Suppressor macrophage treated with lipopolysaccharide for 4 hours (primary cell): ENCODE data around the gene PEX11G.

ENCODE experiments used
- DNase-seq: peaks from one replicate; pipeline ENCODE4 v3.0.0-alpha.2; 2020

PEX11G gene

GRCh38 chr19:7521551-7522071 is 32.8 kb upstream of the PEX11G start:
- no peak for DNase-seq

DNA sequence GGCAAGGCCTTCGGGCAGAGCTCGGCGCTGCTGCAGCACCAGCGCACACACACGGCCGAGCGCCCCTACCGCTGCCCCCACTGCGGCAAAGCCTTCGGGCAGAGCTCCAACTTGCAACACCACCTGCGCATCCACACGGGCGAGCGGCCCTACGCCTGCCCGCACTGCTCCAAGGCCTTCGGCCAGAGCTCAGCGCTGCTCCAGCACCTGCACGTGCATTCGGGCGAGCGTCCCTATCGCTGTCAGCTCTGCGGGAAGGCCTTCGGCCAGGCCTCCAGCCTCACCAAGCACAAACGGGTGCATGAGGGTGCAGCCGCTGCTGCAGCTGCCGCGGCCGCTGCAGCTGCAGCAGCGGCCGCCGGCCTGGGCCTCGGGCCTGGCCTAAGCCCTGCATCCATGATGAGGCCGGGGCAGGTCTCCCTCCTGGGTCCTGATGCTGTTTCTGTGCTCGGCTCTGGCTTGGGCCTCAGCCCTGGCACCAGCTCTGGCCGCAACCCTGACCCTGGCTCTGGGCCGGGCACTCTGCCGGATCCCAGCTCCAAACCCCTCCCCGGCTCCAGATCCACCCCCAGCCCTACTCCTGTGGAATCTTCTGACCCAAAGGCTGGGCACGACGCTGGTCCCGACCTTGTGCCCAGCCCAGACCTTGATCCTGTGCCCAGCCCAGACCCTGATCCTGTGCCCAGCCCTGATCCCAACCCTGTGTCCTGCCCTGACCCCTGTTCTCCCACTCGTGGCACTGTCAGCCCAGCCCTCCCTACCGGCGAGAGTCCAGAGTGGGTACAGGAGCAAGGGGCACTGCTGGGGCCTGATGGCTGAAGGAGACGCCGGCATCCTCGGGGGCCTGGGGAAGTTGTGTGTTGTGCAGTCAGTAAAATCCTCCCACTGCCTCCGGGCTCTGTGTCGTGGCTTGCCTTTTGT is 31.6 kb upstream of the PEX11G start:
- DNase-seq = no peak

- DNase-seq = no peak
These were observed 30.7 kb upstream of the PEX11G start for GRCh38 chr19:7519361-7520130.

- DNase-seq = no peak
These were observed 28.0 kb upstream of the PEX11G start for GRCh38 chr19:7516878-7517277.

DNA sequence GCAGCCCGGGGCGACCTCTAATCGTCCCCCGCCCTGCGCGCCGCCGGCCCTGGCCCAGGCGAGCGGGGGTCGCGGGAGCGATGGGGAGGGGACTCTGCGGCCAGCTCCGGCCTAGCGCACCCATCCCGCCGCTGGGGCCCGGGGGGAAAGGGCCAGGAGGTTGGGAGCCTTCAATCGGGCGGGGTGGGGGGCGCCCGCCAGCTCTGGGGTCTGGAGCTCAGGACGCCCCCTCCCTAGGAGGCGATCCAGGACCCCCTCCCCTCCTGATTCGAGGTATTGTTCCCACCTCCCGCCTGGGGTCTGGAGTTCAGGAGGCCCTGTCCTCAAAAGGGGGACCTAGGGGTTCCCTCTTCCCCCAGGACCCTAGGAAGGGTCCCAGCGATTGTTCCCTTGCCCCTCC is 27.5 kb upstream of the PEX11G start:
- no peak for DNase-seq

- DNase-seq = peak; percentile 61
These were observed 26.9 kb upstream of the PEX11G start, which contains the start of gene ZNF358 for GRCh38 chr19:7515645-7516151. Gene ZNF358, plus strand, starts transcription at chr19:7516103. Its CDS starts 3,140 bp downstream, at chr19:7519243.

DNA sequence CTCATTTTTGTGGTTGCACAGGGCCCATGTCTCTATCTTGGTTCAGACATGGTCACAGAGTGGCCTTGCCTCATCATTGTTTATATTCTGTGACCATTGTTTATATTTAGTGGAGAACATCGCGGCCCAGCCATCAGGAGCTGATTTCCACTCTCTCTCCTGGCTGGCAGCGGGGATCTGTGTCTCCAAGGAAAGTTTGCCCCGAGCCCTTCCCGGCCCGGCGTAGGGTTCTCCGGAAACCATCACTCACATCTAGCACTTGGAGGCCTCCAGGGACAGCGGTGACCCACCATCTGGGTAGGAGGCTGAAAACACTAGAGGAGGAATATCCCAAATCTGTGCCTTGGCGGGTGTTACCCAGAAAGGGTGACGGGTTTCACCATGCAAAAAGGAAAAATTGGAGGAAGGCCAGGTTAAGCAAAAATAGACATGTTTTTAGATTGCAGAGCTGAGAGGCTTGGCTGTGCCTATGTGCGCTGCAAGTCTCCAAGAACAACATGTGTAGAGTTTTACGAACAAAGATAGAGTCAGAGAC is 26.3 kb upstream of the PEX11G start:
- no peak for DNase-seq

DNA sequence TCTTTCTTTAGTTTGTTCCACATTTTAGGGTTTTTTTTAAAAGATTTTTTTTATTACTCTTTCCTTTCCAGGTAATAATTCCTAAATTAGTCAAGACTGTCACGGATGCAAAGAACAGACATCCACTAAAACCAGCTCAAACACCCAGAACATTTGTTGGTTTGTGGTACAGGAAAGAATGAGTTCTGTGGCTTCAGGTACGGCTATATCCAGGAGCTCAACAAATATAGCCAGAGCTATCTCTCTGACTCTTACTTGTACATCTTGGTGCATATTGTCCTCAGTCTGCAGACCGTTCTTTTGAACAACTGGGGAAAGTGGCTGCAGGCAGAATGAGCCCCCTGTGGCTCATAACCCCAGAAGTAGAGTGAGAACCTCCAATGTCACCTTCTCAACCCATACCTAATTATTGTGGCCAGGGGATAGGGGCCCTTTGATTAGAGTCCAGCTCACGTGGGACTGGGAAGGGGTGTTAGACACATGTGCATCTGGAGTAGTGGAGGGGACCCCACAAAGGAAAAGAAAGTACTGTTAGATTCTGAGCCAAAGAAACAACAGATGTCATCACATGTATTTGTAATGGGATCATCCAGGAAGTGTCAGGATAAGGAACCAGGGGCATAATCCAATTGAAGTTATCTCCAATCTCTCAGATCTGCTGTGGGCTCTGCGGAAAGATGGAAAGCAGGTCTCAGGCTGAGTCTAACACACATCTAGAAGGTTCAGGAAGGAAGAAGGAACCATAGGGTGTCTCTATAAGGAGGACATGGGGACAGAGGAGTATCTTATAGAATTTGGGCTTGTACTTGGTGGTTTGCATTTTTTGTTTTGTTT is 25.2 kb upstream of the PEX11G start:
- no peak for DNase-seq

DNA sequence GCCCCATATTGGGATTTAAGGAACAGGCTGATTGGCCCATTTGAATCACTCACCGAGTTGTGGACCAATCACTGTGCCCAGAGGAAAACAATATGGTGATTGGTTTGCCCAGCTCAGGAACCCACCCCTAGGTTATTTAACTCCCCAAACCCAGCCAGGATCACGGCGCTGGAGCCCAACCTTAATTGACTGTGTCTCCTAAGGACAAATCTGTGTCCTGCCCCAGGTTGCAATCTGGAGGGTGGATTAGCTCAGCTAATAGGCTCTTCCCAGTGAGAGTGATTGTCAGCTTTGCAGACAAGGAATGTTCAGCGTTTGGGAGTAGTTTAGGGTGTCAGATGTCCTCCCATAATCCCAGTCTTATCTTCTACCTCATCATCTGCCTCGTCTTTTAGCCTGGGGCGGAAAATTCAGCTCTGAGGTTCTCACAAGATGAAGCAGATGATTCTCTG is 23.6 kb upstream of the PEX11G start:
- DNase-seq = no peak

DNA sequence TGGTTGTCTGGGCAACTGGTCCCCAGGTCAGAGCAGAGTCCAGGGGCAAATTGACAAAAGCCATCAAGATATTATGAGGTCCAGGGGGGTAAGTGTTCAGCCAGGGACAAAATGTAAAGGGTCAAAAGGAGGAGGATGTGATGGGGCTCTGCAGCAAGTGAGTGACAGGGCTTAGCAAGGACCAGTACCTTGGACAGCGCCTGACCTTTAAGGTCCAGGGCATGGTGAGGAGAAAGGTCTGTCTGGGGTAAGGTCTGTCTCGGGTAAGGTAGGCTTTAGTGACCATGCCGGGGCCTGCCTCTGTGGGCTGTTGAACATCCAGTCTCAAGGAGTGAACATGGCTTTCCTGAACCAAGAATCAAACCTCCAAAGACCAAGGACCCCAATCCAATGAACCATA is 20.8 kb upstream of the PEX11G start:
- no peak for DNase-seq

GRCh38 chr19:7507884-7508283 is 19.0 kb upstream of the PEX11G start:
- DNase-seq = peak; percentile 83

- peak; percentile 85 for DNase-seq
These were observed 17.8 kb upstream of the PEX11G start for GRCh38 chr19:7506385-7507328.

GRCh38 chr19:7505682-7506384 is 17.0 kb upstream of the PEX11G start:
- DNase-seq = no peak

DNA sequence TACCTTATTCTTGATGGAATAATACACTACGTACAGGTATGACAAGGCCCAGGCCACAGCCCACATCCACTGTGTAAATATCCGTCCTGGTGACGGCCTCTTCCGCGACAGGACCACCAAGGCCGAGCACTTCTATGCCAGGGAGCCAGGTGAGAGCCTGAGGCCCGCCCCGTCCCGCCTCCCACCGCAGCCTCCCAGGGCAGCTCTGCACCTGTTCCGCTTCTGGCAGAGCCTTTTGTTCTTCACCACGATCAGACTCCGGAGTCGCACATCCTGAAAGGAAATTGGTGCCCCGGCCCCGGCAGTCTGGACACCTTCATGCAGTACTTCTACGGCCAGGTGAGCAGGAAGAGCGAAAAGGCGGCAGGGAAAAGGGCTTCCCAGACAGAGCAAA is 16.4 kb upstream of the PEX11G start:
- DNase-seq = no peak

DNA sequence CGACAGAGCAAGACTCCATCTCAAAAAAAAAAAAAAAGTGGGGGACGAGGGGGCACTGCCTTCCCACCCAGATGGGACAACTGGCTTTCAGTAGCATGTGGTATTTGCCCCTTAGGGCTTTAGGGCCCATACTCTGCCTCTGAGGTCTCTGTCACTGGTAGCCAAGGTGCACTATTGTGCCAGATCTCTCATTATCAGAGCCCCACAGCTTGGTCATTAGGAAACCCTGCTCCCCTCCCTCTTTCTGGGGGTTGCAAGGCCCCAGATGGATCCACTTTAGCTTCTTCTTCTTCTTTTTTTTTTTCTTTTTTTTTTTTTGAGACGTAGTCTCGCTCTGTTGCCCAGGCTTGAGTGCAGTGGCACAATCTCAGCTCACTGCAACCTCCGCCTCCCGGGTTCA is 15.8 kb upstream of the PEX11G start:
- no peak for DNase-seq

GRCh38 chr19:7502552-7502951 is 13.7 kb upstream of the PEX11G start:
- no peak for DNase-seq

DNA sequence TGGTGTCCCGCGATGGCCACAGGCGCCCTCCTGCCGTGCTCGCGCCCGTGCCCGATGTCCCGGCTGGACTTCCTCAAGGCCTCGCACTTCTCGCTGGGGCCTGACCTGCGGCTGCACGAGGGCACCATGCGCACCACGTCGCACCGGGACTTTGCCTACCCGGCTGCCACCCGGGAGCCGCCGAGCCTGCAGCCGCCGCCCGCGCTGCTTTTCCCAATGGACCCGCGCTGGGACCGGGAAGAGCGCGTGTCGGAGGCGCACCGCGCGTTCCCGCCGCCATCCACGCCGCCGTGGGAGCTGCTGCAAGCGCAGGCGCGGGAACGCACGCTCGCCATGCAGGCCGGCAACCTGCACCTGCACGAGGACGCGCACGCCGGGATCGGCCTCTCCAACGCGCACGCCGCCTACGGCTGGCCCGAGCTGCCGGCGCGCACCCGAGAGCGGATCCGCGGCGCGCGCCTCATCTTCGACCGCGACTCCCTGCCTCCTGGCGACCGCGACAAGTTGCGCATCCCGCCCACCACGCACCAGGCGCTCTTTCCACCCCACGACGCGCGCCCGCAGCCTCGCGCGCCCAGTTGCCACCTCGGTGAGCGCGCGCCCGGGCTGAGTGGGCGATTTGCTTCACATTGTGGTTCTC is 12.1 kb upstream of the PEX11G start:
- DNase-seq = no peak

DNA sequence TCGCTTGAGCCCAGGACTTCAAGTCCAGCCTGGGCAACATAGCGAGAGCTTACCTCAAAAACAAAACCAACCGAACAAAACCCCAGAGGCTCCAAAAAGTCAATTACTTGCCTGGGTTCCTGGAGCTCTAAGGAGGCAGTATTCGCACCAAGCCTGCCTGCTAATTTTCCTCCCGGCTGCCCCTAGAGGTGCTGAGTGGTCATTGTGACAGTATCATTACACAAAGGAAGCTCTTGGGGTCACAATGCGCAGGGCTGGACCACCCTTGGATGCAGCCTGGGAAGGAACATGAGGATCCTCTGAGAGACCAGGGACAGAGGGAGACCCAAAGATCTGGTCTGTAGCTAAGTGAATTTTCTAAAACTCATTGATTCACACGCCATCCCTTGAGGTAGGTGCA is 8.5 kb upstream of the PEX11G start:
- no peak for DNase-seq

GRCh38 chr19:7494416-7495098 is 5.7 kb upstream of the PEX11G start:
- DNase-seq = no peak
